Astrocyte (in vitro differentiated cells and primary cell): ENCODE data around the gene ZNF181. TPM values are rescaled to one million over a fixed set of nuclear protein-coding genes. Genes with fewer than 3 reads are reported as not detected.

Source experiments
- DNase-seq: peaks from one replicate; pipeline ENCODE4 v3.0.0-alpha.2; 2010; ENCODE audit warnings: low read depth
- FAIRE-seq: peaks from 2 replicates; lab custom pipeline; 2011; peaks lifted over from hg19 to GRCh38; lab: Jason Lieb, UNC
- H2AFZ ChIP-seq: 2 replicates; pipeline ENCODE4 v1.6.0; 2012; ENCODE audit warnings: low read depth, low read length, inconsistent platforms
- H3K27ac ChIP-seq: 2 replicates; pipeline ENCODE4 v1.5.1; 2011; ENCODE audit warnings: low read depth, low read length, inconsistent platforms
- H3K27me3 ChIP-seq: 2 replicates; pipeline ENCODE4 v1.6.0; 2011; ENCODE audit warnings: low read length, inconsistent platforms; ENCODE audit not compliant: insufficient read depth
- H3K36me3 ChIP-seq: 2 replicates; pipeline ENCODE4 v1.5.1; 2011; ENCODE audit warnings: low read length, inconsistent platforms; ENCODE audit not compliant: insufficient read depth
- H3K4me1 ChIP-seq: 2 replicates; pipeline ENCODE4 v1.5.1; 2011; ENCODE audit warnings: low read length, inconsistent platforms; ENCODE audit not compliant: insufficient read depth
- H3K4me2 ChIP-seq: 2 replicates; pipeline ENCODE4 v1.6.0; 2012; ENCODE audit warnings: low read length, inconsistent platforms
- H3K4me3 ChIP-seq: 2 replicates; pipeline ENCODE4 v1.5.1; 2011; ENCODE audit warnings: low read depth, mild to moderate bottlenecking, low read length, inconsistent platforms; ENCODE audit not compliant: insufficient read depth
- H3K79me2 ChIP-seq: 2 replicates; pipeline ENCODE4 v1.6.0; 2012; ENCODE audit warnings: mild to moderate bottlenecking, low read length, inconsistent platforms; ENCODE audit not compliant: insufficient read depth
- H3K9ac ChIP-seq: 2 replicates; pipeline ENCODE4 v1.6.0; 2012; ENCODE audit warnings: mild to moderate bottlenecking, low read length, inconsistent platforms
- H3K9me3 ChIP-seq: 2 replicates; pipeline ENCODE4 v1.5.1; 2012; ENCODE audit warnings: low read depth, mild to moderate bottlenecking, low read length, inconsistent platforms; ENCODE audit not compliant: insufficient read depth
- H4K20me1 ChIP-seq: 2 replicates; pipeline ENCODE4 v1.6.0; 2012; ENCODE audit warnings: low read length, inconsistent platforms; ENCODE audit not compliant: insufficient read depth
- H3K27ac Mint-ChIP-seq: one replicate; pipeline ENCODE4 v1.8.0; 2021; ENCODE audit warnings: mild to moderate bottlenecking, mixed read lengths; ENCODE audit not compliant: unreplicated experiment
- H3K27me3 Mint-ChIP-seq: one replicate; pipeline ENCODE4 v1.8.0; 2021; ENCODE audit warnings: low read depth, mixed read lengths; ENCODE audit not compliant: unreplicated experiment
- H3K36me3 Mint-ChIP-seq: one replicate; pipeline ENCODE4 v1.8.0; 2021; ENCODE audit warnings: low read depth, mixed read lengths; ENCODE audit not compliant: unreplicated experiment
- H3K4me1 Mint-ChIP-seq: one replicate; pipeline ENCODE4 v1.8.0; 2021; ENCODE audit warnings: low read depth, mixed read lengths; ENCODE audit not compliant: unreplicated experiment
- H3K4me3 Mint-ChIP-seq: one replicate; pipeline ENCODE4 v1.8.0; 2021; ENCODE audit warnings: mild to moderate bottlenecking, moderate library complexity, mixed read lengths; ENCODE audit not compliant: unreplicated experiment
- H3K9me3 Mint-ChIP-seq: one replicate; pipeline ENCODE4 v1.8.0; 2021; ENCODE audit warnings: mild to moderate bottlenecking, mixed read lengths; ENCODE audit not compliant: unreplicated experiment
- CTCF ChIP-seq: IDR thresholded peaks from 2 replicates; pipeline ENCODE4 v1.5.1; 2011; ENCODE audit warnings: low read depth, mild to moderate bottlenecking, inconsistent platforms, low read length, moderate library complexity; ENCODE audit not compliant: insufficient read depth
- EZH2 ChIP-seq: IDR thresholded peaks from 2 replicates; pipeline ENCODE4 v1.6.1; 2012; ENCODE audit warnings: mild to moderate bottlenecking, low read length, inconsistent platforms; ENCODE audit not compliant: insufficient read depth
- total RNA-seq: library from RNA; stranded (reverse); gene quantifications from 2 replicates; pipeline ENCODE4 v1.2.1, GENCODE V29; 2021

The ZNF181 gene
- total RNA-seq, 1 donor from 2014 or later = 4.8 TPM

- no peak for TF ChIP-seq CTCF
- no peak for TF ChIP-seq EZH2
- no peaks in the 10 kb centered on the region for H3K79me2 ChIP-seq
Measured at GRCh38 chr19:34692549-34692948, 41.5 kb upstream of the ZNF181 start.

GRCh38 chr19:34707661-34708060 lies 26.4 kb upstream of the ZNF181 start:
- Histone ChIP-seq H3K36me3 (no peaks in the 10 kb centered on the region), H3K4me2 (no peak overlapping the region), H3K27ac (no peak overlapping the region), H3K27me3 (no peaks in the 10 kb centered on the region), H3K9me3 (no peaks in the 10 kb centered on the region), H2AFZ (no peak overlapping the region), H3K9ac (no peak overlapping the region), H4K20me1 (no peaks in the 10 kb centered on the region), H3K4me3 (no peak overlapping the region), H3K4me1 (no peaks in the 10 kb centered on the region), H3K79me2 (no peaks in the 10 kb centered on the region)
- H3K27ac Mint-ChIP-seq = no peak overlapping the region
- FAIRE-seq (no peak), DNase-seq (no peak)
- H3K36me3 Mint-ChIP-seq = no peaks in the 10 kb centered on the region
- H3K27me3 Mint-ChIP-seq = peaks cover 16% of the 10 kb centered on the region
- TF ChIP-seq EZH2 (no peak), CTCF (no peak)
- H3K4me3 Mint-ChIP-seq = no peak overlapping the region
- H3K9me3 Mint-ChIP-seq = peaks cover 14% of the 10 kb centered on the region
- no peaks in the 10 kb centered on the region for H3K4me1 Mint-ChIP-seq

More at GRCh38 chr19:34692549-34692948, 41.5 kb upstream of the ZNF181 start:
- Histone ChIP-seq H3K9ac (no peak overlapping the region), H3K9me3 (no peaks in the 10 kb centered on the region), H3K27ac (no peak overlapping the region), H2AFZ (no peak overlapping the region), H4K20me1 (no peaks in the 10 kb centered on the region), H3K36me3 (no peaks in the 10 kb centered on the region), H3K4me1 (no peaks in the 10 kb centered on the region), H3K4me3 (no peak overlapping the region), H3K4me2 (no peak overlapping the region), H3K27me3 (no peaks in the 10 kb centered on the region)
- Mint-ChIP-seq H3K4me3 (no peak overlapping the region), H3K27ac (no peak overlapping the region), H3K4me1 (no peaks in the 10 kb centered on the region), H3K9me3 (peaks cover 5% of the 10 kb centered on the region), H3K27me3 (peaks cover 1% of the 10 kb centered on the region), H3K36me3 (no peaks in the 10 kb centered on the region)
- FAIRE-seq (no peak), DNase-seq (no peak)

- Histone ChIP-seq H3K36me3 (no peaks in the 10 kb centered on the region), H3K79me2 (no peaks in the 10 kb centered on the region), H3K9ac (no peak overlapping the region), H3K4me2 (no peak overlapping the region), H3K9me3 (peaks cover 3% of the 10 kb centered on the region), H3K4me3 (no peak overlapping the region), H3K4me1 (no peaks in the 10 kb centered on the region), H3K27ac (no peak overlapping the region), H4K20me1 (no peaks in the 10 kb centered on the region), H3K27me3 (no peaks in the 10 kb centered on the region), H2AFZ (no peak overlapping the region)
- no peak overlapping the region for H3K27ac Mint-ChIP-seq
- FAIRE-seq (no peak), DNase-seq (no peak)
- peaks cover 3% of the 10 kb centered on the region for H3K27me3 Mint-ChIP-seq
- no peak for TF ChIP-seq EZH2
- no peak for TF ChIP-seq CTCF
- no peaks in the 10 kb centered on the region for H3K4me1 Mint-ChIP-seq
- H3K36me3 Mint-ChIP-seq = no peaks in the 10 kb centered on the region
- no peak overlapping the region for H3K4me3 Mint-ChIP-seq
- H3K9me3 Mint-ChIP-seq = peaks cover 9% of the 10 kb centered on the region
Measured at GRCh38 chr19:34711890-34712289, 22.2 kb upstream of the ZNF181 start.
